GM12892 (cell line): ENCODE measurements around the gene LLGL2.

Experiments used
- POLR2A ChIP-seq: IDR thresholded peaks from 2 replicates; pipeline ENCODE4 v1.6.1; 2011; ENCODE audit warnings: low read depth, low read length, control low read depth
- POLR2AphosphoS5 ChIP-seq: IDR thresholded peaks from 2 replicates; pipeline ENCODE4 v1.6.1; 2011; ENCODE audit warnings: low read depth, low read length, control low read depth
- TAF1 ChIP-seq: IDR thresholded peaks from 2 replicates; pipeline ENCODE4 v1.6.1; 2011; ENCODE audit warnings: low read depth, mild to moderate bottlenecking, control low read depth, low read length, borderline replicate concordance

- TF ChIP-seq POLR2AphosphoS5 (no peak), POLR2A (no peak), TAF1 (no peak)
Observed at GRCh38 chr17:75535119-75535537, 9.6 kb downstream of the LLGL2 start.
